ENCODE data around the gene ABCA1.

The ABCA1 gene

GRCh38 chr9:104969116-104969515 is 41.2 kb upstream of the ABCA1 start:
- WGBS (ENCODE audit: extremely low coverage, insufficient coverage, insufficient read length), result no CpG with 5 or more reads among the region's 4 CpGs
- Histone ChIP-seq H3K79me2 (ENCODE audit: control insufficient read depth, insufficient read depth, low read length, poor library complexity) (peaks cover 1% of the 10 kb centered on the region), H3K27ac (ENCODE audit: low read depth, low read length) (no peak overlapping the region), H3K9ac (ENCODE audit: low read length) (no peak overlapping the region), H3K27me3 (ENCODE audit: insufficient read depth, low read length) (no peaks in the 10 kb centered on the region), H2AK5ac (ENCODE audit: low read length) (no peak overlapping the region), H4K12ac (ENCODE audit: low read depth, low read length) (no peak overlapping the region), H2BK12ac (ENCODE audit: low read length) (no peak overlapping the region), H3K4ac (ENCODE audit: low read depth, low read length) (no peak overlapping the region), H3K18ac (ENCODE audit: low read length) (no peak overlapping the region), H3K4me1 (ENCODE audit: control insufficient read depth in 1 of 2, insufficient read depth in 2 of 2, low read length in 2 of 2) (peaks cover 14 to 16% of the 10 kb centered on the region in 2 experiments), H3K14ac (ENCODE audit: low read length) (no peak overlapping the region), H3K79me1 (ENCODE audit: low read length) (peaks cover 7% of the 10 kb centered on the region), H2BK5ac (ENCODE audit: low read depth, low read length, poor library complexity) (no peak overlapping the region), H3K36me3 (ENCODE audit: control insufficient read depth in 1 of 2, insufficient read depth in 2 of 2, low read length in 2 of 2) (no peaks in the 10 kb centered on the region), H4K91ac (ENCODE audit: low read depth, low read length) (no peak overlapping the region), H4K8ac (ENCODE audit: low read depth, low read length) (peak overlapping the region; percentile 51), H3K4me2 (ENCODE audit: low read length) (peak overlapping the region; percentile 90), H3K23ac (ENCODE audit: low read length) (no peak overlapping the region), H3K4me3 (ENCODE audit: low read depth, low read length) (no peak overlapping the region), H2BK120ac (ENCODE audit: insufficient read depth, low read length, poor library complexity) (no peak overlapping the region), H2AFZ (ENCODE audit: insufficient read depth, low read length, poor library complexity) (no peak overlapping the region), H3K9me3 (ENCODE audit: insufficient read depth, low read depth, low read length) (no peaks in the 10 kb centered on the region)
- peak in 1 of 2 donors; percentile 39 for DNase-seq

GRCh38 chr9:104968025-104968982 is 40.3 kb upstream of the ABCA1 start:
- peak overlapping the region; percentile 71 for H3K14ac ChIP-seq (ENCODE audit: low read length)
- H3K27me3 ChIP-seq (ENCODE audit: insufficient read depth, low read length), result no peaks in the 10 kb centered on the region
- H4K8ac ChIP-seq (ENCODE audit: low read depth, low read length), result peak overlapping the region; percentile 77
- H4K91ac ChIP-seq (ENCODE audit: low read depth, low read length), result peak overlapping the region; percentile 72
- H3K9ac ChIP-seq (ENCODE audit: low read length), result peak overlapping the region; percentile 94
- peak overlapping the region; percentile 88 for H3K4me3 ChIP-seq (ENCODE audit: low read depth, low read length)
- peak overlapping the region; percentile 97 for H2BK5ac ChIP-seq (ENCODE audit: low read depth, low read length, poor library complexity)
- H2BK12ac ChIP-seq (ENCODE audit: low read length), result peak overlapping the region; percentile 90
- H3K79me2 ChIP-seq (ENCODE audit: control insufficient read depth, insufficient read depth, low read length, poor library complexity), result peaks cover 1% of the 10 kb centered on the region
- H3K4ac ChIP-seq (ENCODE audit: low read depth, low read length), result peak overlapping the region; percentile 57
- no peaks in the 10 kb centered on the region for H3K36me3 ChIP-seq (ENCODE audit: control insufficient read depth in 1 of 2, insufficient read depth in 2 of 2, low read length in 2 of 2)
- H3K18ac ChIP-seq (ENCODE audit: low read length), result peak overlapping the region; percentile 96
- peak; percentile 88 to 89 for DNase-seq
- no peak overlapping the region for H2AK5ac ChIP-seq (ENCODE audit: low read length)
- peaks cover 14 to 16% of the 10 kb centered on the region in 2 experiments for H3K4me1 ChIP-seq (ENCODE audit: control insufficient read depth in 1 of 2, insufficient read depth in 2 of 2, low read length in 2 of 2)
- H3K27ac ChIP-seq (ENCODE audit: low read depth, low read length), result peak overlapping the region; percentile 68
- H4K12ac ChIP-seq (ENCODE audit: low read depth, low read length), result peak overlapping the region; percentile 70
- peak overlapping the region; percentile 94 for H2BK120ac ChIP-seq (ENCODE audit: insufficient read depth, low read length, poor library complexity)
- no CpG with 5 or more reads among the region's 50 CpGs for whole genome bisulfite sequencing (ENCODE audit: extremely low coverage, insufficient coverage, insufficient read length)
- peak overlapping the region; percentile 90 for H3K4me2 ChIP-seq (ENCODE audit: low read length)
- H2AFZ ChIP-seq (ENCODE audit: insufficient read depth, low read length, poor library complexity), result peak overlapping the region; percentile 82
- H3K79me1 ChIP-seq (ENCODE audit: low read length), result peaks cover 7% of the 10 kb centered on the region
- H3K9me3 ChIP-seq (ENCODE audit: insufficient read depth, low read depth, low read length), result no peaks in the 10 kb centered on the region
- no peak overlapping the region for H3K23ac ChIP-seq (ENCODE audit: low read length)

- H3K4me3 ChIP-seq (ENCODE audit: low read depth, low read length), result no peak overlapping the region
- H3K4ac ChIP-seq (ENCODE audit: low read depth, low read length), result no peak overlapping the region
- no peak overlapping the region for H3K4me2 ChIP-seq (ENCODE audit: low read length)
- H3K36me3 ChIP-seq (ENCODE audit: control insufficient read depth in 1 of 2, insufficient read depth in 2 of 2, low read length in 2 of 2), result no peaks in the 10 kb centered on the region
- DNase-seq, result no peak
- H2BK12ac ChIP-seq (ENCODE audit: low read length), result no peak overlapping the region
- no peak overlapping the region for H3K27ac ChIP-seq (ENCODE audit: low read depth, low read length)
- no peak overlapping the region for H3K18ac ChIP-seq (ENCODE audit: low read length)
- WGBS (ENCODE audit: extremely low coverage, insufficient coverage, insufficient read length), result no CpG with 5 or more reads among the region's 6 CpGs
- no peak overlapping the region for H2BK5ac ChIP-seq (ENCODE audit: low read depth, low read length, poor library complexity)
- H2BK120ac ChIP-seq (ENCODE audit: insufficient read depth, low read length, poor library complexity), result no peak overlapping the region
- no peaks in the 10 kb centered on the region for H3K27me3 ChIP-seq (ENCODE audit: insufficient read depth, low read length)
- no peaks in the 10 kb centered on the region for H3K79me2 ChIP-seq (ENCODE audit: control insufficient read depth, insufficient read depth, low read length, poor library complexity)
- H3K4me1 ChIP-seq (ENCODE audit: control insufficient read depth in 1 of 2, insufficient read depth in 2 of 2, low read length in 2 of 2), result peaks cover 0 to 2% of the 10 kb centered on the region in 2 experiments
- H3K14ac ChIP-seq (ENCODE audit: low read length), result no peak overlapping the region
- H3K9ac ChIP-seq (ENCODE audit: low read length), result no peak overlapping the region
- H4K91ac ChIP-seq (ENCODE audit: low read depth, low read length), result no peak overlapping the region
- H4K8ac ChIP-seq (ENCODE audit: low read depth, low read length), result no peak overlapping the region
- no peak overlapping the region for H2AK5ac ChIP-seq (ENCODE audit: low read length)
- H2AFZ ChIP-seq (ENCODE audit: insufficient read depth, low read length, poor library complexity), result no peak overlapping the region
- H3K9me3 ChIP-seq (ENCODE audit: insufficient read depth, low read depth, low read length), result no peaks in the 10 kb centered on the region
- H4K12ac ChIP-seq (ENCODE audit: low read depth, low read length), result no peak overlapping the region
- H3K79me1 ChIP-seq (ENCODE audit: low read length), result no peaks in the 10 kb centered on the region
- H3K23ac ChIP-seq (ENCODE audit: low read length), result no peak overlapping the region
These were observed 35.1 kb upstream of the ABCA1 start for GRCh38 chr9:104963076-104963475.

- no peaks in the 10 kb centered on the region for H3K79me2 ChIP-seq (ENCODE audit: control insufficient read depth, insufficient read depth, low read length, poor library complexity)
- no peaks in the 10 kb centered on the region for H3K27me3 ChIP-seq (ENCODE audit: insufficient read depth, low read length)
- no peak overlapping the region for H3K18ac ChIP-seq (ENCODE audit: low read length)
- H2BK120ac ChIP-seq (ENCODE audit: insufficient read depth, low read length, poor library complexity), result no peak overlapping the region
- no peak overlapping the region for H4K12ac ChIP-seq (ENCODE audit: low read depth, low read length)
- no CpG with 5 or more reads among the region's 6 CpGs for WGBS (ENCODE audit: extremely low coverage, insufficient coverage, insufficient read length)
- H3K79me1 ChIP-seq (ENCODE audit: low read length), result no peaks in the 10 kb centered on the region
- H4K91ac ChIP-seq (ENCODE audit: low read depth, low read length), result no peak overlapping the region
- no peak overlapping the region for H4K8ac ChIP-seq (ENCODE audit: low read depth, low read length)
- no peaks in the 10 kb centered on the region for H3K36me3 ChIP-seq (ENCODE audit: control insufficient read depth in 1 of 2, insufficient read depth in 2 of 2, low read length in 2 of 2)
- H3K4me1 ChIP-seq (ENCODE audit: control insufficient read depth in 1 of 2, insufficient read depth in 2 of 2, low read length in 2 of 2), result peaks cover 0 to 2% of the 10 kb centered on the region in 2 experiments
- no peak overlapping the region for H2AFZ ChIP-seq (ENCODE audit: insufficient read depth, low read length, poor library complexity)
- H3K4me3 ChIP-seq (ENCODE audit: low read depth, low read length), result no peak overlapping the region
- H3K9me3 ChIP-seq (ENCODE audit: insufficient read depth, low read depth, low read length), result no peaks in the 10 kb centered on the region
- H3K23ac ChIP-seq (ENCODE audit: low read length), result no peak overlapping the region
- H3K27ac ChIP-seq (ENCODE audit: low read depth, low read length), result no peak overlapping the region
- H2BK5ac ChIP-seq (ENCODE audit: low read depth, low read length, poor library complexity), result no peak overlapping the region
- H2BK12ac ChIP-seq (ENCODE audit: low read length), result no peak overlapping the region
- no peak overlapping the region for H3K9ac ChIP-seq (ENCODE audit: low read length)
- no peak overlapping the region for H3K4ac ChIP-seq (ENCODE audit: low read depth, low read length)
- no peak for DNase-seq
- H3K14ac ChIP-seq (ENCODE audit: low read length), result no peak overlapping the region
- H3K4me2 ChIP-seq (ENCODE audit: low read length), result no peak overlapping the region
- H2AK5ac ChIP-seq (ENCODE audit: low read length), result no peak overlapping the region
These were observed 33.9 kb upstream of the ABCA1 start for GRCh38 chr9:104961701-104962359.

All from trophoblast cell (in vitro differentiated cells and primary cell).